ENCODE data around the gene MAMDC4.

The MAMDC4 gene

GRCh38 chr9:136849960-136850865 lies 1.9 kb upstream of the MAMDC4 start:
- Histone ChIP-seq H3K9me3 (peaks cover 12% of the 10 kb centered on the region; the same call in 1 of the 2 replicates), H3K9ac (peak overlapping the region; percentile 84), H3K27me3 (peaks cover 27% of the 10 kb centered on the region), H3K36me3 (peaks cover 22% of the 10 kb centered on the region), H4K20me1 (peaks cover 36% of the 10 kb centered on the region), H3K4me3 (peak overlapping the region; percentile 87), H3K4me2 (peak overlapping the region; percentile 100), H3K4me1 (peaks cover 50% of the 10 kb centered on the region), H3K27ac (0 out of 2 replicates have a peak overlapping the region, but pooled peaks have one; percentile 30)
- no peak for TF ChIP-seq Cebpa-rat (IDR thresholded peaks at IDR 0.05)

- H3K4me2 ChIP-seq = peak overlapping the region; percentile 100; the same call in 1 of the 2 replicates
- peaks cover 3% of the 10 kb centered on the region; the same call in 1 of the 2 replicates for H3K9me3 ChIP-seq
- H3K4me1 ChIP-seq = peaks cover 59% of the 10 kb centered on the region
- no peak overlapping the region for H3K4me3 ChIP-seq
- H3K27ac ChIP-seq = no peak overlapping the region
- H4K20me1 ChIP-seq = peaks cover 43% of the 10 kb centered on the region
- peaks cover 18% of the 10 kb centered on the region for H3K27me3 ChIP-seq
- no peak overlapping the region; the same call in 1 of the 2 replicates for H3K9ac ChIP-seq
- peaks cover 22% of the 10 kb centered on the region for H3K36me3 ChIP-seq
- TF ChIP-seq Cebpa-rat (IDR thresholded peaks at IDR 0.05) = no peak
These were observed 1.0 kb upstream of the MAMDC4 start for GRCh38 chr9:136850866-136851775.

- Histone ChIP-seq H3K9me3 (no peaks in the 10 kb centered on the region), H4K20me1 (peaks cover 61% of the 10 kb centered on the region), H3K4me3 (no peak overlapping the region), H3K4me2 (no peak overlapping the region), H3K9ac (no peak overlapping the region), H3K27me3 (peaks cover 3% of the 10 kb centered on the region; the same call in 1 of the 2 replicates), H3K27ac (no peak overlapping the region), H3K36me3 (peaks cover 33% of the 10 kb centered on the region), H3K4me1 (peaks cover 68% of the 10 kb centered on the region)
- no peak for TF ChIP-seq Cebpa-rat (IDR thresholded peaks at IDR 0.05)
These were observed 784 bp downstream of the MAMDC4 start for GRCh38 chr9:136852664-136853595.

GRCh38 chr9:136853596-136854112 lies 1.5 kb downstream of the MAMDC4 start:
- Histone ChIP-seq H3K36me3 (peaks cover 40% of the 10 kb centered on the region), H3K4me1 (peaks cover 70% of the 10 kb centered on the region), H3K27ac (0 out of 2 replicates have a peak overlapping the region, but pooled peaks have one; percentile 49), H3K9ac (no peak overlapping the region), H3K27me3 (no peaks in the 10 kb centered on the region), H3K9me3 (no peaks in the 10 kb centered on the region), H3K4me2 (peak overlapping the region; percentile 95), H3K4me3 (no peak overlapping the region), H4K20me1 (peaks cover 68% of the 10 kb centered on the region)
- TF ChIP-seq Cebpa-rat (IDR thresholded peaks at IDR 0.05) = no peak

- peaks cover 74% of the 10 kb centered on the region for H4K20me1 ChIP-seq
- H3K9ac ChIP-seq = peak overlapping the region; percentile 38; the same call in 1 of the 2 replicates
- no peaks in the 10 kb centered on the region for H3K27me3 ChIP-seq
- H3K4me2 ChIP-seq = peak overlapping the region; percentile 95
- no peaks in the 10 kb centered on the region for H3K9me3 ChIP-seq
- peaks cover 40% of the 10 kb centered on the region for H3K36me3 ChIP-seq
- H3K27ac ChIP-seq = 0 out of 2 replicates have a peak overlapping the region, but pooled peaks have one; percentile 49
- no peak for TF ChIP-seq Cebpa-rat (IDR thresholded peaks at IDR 0.05)
- no peak overlapping the region for H3K4me3 ChIP-seq
- peaks cover 76% of the 10 kb centered on the region for H3K4me1 ChIP-seq
These were observed 2.1 kb downstream of the MAMDC4 start for GRCh38 chr9:136854113-136854841.

GRCh38 chr9:136854842-136855460 lies 2.8 kb downstream of the MAMDC4 start:
- Histone ChIP-seq H3K9me3 (no peaks in the 10 kb centered on the region), H3K4me3 (no peak overlapping the region), H3K4me2 (peak overlapping the region; percentile 95), H3K4me1 (peaks cover 79% of the 10 kb centered on the region), H3K27me3 (no peaks in the 10 kb centered on the region), H3K9ac (peak overlapping the region; percentile 38; the same call in 1 of the 2 replicates), H3K27ac (0 out of 2 replicates have a peak overlapping the region, but pooled peaks have one; percentile 4), H3K36me3 (peaks cover 40% of the 10 kb centered on the region), H4K20me1 (peaks cover 77% of the 10 kb centered on the region)
- TF ChIP-seq Cebpa-rat (IDR thresholded peaks at IDR 0.05) = no peak

- H3K36me3 ChIP-seq = peaks cover 36% of the 10 kb centered on the region
- no peak overlapping the region for H3K4me3 ChIP-seq
- no peaks in the 10 kb centered on the region for H3K9me3 ChIP-seq
- H3K27ac ChIP-seq = peak overlapping the region; percentile 53
- H3K4me1 ChIP-seq = peaks cover 79% of the 10 kb centered on the region
- no peak for TF ChIP-seq Cebpa-rat (IDR thresholded peaks at IDR 0.05)
- no peaks in the 10 kb centered on the region for H3K27me3 ChIP-seq
- H3K4me2 ChIP-seq = peak overlapping the region; percentile 95
- H4K20me1 ChIP-seq = peaks cover 77% of the 10 kb centered on the region
- H3K9ac ChIP-seq = no peak overlapping the region
These were observed 3.4 kb downstream of the MAMDC4 start for GRCh38 chr9:136855461-136856078.

All from BLaER1 (cell line).